GM19324 (cell line): ENCODE data around the gene PCNX3.
"Not testable (repeated sequence)": the region's sequence is repeated elsewhere in the genome, so short reads cannot be mapped to it uniquely, and the experiment has no call there.

Source experiments
- ATAC-seq: cut with Tn5 transposase; IDR thresholded peaks from one replicate; pipeline ENCODE4 v1.9.1; 2021; ENCODE audit warnings: mild to moderate bottlenecking, moderate library complexity; ENCODE audit not compliant: unreplicated experiment, low FRiP score

The PCNX3 gene

DNA sequence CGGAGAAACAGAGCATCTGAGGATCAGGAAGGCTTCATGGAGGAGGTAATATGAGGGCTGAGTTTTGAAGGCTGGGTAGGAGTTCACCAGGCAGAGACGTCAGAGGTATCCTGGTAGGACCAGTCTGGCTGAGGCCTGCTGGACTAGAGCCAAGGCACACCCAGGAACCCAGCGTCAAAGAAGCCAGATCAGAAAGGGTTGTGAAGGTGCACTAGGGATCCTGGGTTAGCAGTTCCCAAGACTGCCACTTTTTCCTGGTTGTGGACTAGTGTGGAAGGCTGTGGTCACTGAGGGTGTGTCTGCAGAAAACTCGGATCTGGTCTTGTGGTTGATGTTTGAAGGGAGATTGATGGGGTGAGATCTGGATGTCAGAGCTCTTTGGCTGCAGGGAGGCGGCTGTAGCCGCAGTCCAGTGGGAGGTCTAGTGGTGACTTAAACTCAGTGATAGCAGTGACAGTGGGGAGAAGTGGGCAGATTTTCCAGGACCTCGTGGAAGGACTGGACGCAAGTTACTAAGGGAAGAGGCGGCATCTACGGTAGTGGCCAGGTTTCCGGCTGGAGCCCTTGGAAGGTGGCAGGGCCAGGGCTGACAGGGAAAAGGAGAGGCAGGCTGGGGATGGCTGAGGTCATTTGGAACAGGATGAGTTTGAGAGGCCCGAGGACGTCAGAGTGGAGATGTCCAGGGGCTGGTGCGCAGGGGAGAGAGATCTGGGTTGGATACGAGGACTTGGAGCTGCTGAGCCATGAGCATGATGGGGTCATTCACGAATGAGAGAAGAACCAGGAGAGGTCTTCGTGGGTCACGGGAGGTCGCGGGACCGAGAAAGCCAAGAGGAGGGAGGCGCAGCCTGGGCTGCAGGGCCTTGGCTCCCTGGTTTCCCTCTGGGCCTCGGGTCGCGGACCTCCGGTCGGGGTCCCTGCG is 36.3 kb downstream of the PCNX3 start:
- no peak for ATAC-seq

DNA sequence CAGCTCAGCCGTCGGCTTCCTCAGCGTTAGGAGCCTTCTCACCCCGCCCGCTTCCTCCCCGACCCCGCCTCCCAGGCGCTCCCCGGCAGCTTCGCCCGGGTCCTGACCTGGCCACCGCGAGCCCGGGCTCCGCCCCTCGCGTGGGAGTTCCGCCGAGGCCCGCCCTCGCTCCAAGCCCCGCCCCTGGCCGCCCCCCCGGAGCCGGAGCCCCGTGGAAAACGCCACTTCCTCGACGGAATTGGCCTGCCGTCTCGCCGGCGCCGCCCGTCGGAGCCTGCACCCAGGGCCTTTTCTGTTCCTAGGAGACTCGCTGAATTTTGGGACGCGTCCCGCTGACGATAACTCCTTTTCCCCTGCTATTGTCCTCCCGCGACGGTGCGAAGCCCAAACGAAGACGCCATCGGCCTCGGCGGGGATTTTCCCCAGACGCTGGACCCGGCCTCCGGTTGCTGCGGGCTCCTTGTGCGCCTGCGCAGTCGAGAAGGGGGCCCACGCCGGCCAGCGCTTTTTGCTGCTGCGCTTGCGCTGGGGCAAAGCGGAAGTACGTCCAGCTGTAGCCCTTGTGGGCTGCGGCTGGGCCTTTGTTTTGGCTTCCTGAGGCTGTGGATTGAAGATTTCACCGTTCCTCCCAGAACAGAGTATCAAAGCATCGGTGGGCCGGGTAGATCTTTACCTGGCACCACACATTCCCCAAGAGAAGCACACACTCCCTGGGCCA is 37.1 kb downstream of the PCNX3 start:
- peak; percentile 88 for ATAC-seq

DNA sequence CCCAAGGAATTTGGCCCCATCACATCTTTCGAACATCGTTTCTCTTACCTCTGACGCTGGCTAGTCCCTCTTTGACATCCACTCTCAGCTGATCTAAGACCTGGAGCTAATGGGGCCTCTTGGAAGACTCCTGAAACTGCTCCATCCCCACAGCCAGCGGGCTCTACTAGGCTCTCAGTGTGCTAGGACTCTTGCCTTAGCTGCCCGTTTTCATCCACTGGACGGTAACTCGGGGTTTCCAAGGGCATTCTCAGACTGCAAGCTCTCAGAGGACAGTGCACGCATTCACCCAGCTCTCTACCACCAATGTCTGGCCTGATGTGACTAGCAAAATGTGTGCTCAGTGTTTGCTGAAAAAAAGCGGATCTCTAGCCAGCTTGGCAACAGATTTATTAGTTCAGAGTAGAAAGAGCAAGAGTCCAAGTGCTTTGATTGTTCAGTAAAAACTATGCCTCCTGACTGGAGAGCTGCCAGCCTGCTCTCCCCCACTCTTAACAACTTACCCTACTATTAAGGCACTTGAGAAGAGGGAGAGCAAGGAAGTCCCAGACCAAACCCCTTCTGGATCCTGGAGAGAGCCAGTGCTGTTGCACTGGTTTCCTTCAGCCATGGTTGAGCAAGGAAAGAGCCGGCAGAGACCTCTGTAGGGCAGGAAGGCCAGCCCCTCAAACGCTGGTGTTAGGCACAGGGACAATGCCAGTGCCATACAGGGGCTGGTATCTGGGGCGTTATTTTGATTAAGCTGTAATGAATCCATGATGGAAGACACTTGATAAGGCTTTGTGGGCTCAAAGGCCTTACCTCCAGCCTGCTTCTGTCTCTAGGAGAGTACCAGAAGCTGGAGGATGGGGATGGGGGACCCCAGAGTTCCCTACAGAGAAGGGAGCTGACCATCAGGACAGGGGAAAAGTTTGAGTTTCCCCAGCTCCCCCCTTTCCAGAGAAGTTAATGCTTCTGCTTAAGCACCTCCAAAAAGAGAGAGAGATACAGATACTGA is 38.0 kb downstream of the PCNX3 start:
- ATAC-seq: no peak

DNA sequence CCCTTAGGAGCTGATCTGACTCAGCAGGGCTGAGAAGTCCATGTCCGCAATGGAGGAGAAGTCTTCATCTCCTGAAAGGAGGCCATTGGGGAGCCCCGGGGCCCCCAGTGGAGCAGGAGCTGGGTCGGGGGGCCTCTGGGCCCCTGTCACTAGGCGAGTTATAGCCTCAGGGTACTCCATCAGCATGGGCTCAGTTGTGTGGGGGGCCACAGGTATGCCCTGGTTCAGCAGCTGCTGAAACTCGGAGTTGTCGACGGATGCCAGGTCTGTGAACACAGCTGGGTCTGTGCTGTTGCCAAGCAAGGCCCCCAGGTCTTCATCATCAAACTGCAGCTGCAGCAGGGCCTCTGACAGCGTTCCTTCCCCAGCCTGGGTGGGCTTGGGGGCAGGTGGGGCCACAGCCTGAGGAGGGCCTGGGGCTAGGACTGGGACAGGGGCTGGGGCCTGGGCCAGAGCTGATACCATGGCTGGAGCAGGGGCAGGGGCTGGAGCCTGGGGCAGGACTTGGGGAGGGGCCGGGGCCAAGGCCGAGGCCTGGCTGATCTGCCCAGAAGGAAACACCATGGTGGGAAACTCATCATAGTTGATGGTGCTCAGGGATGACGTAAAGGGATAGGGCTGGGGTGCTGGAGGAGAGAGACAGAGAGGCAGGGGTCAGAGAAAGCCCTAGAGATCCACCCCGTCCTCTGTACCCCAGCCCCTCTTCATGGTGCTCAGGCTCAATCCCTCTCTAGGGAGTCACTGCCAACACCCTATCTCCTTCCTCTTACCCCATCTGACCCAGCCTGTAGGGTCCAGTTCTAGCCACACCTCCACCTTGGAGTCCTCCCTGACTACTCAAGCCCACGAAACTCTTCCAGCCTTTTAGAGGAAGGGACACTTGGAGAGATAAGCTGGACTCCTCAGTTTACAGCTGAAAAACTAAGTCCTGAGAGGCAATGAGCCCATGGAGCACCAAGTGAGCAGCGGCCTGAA is 39.1 kb downstream of the PCNX3 start:
- ATAC-seq: no peak

DNA sequence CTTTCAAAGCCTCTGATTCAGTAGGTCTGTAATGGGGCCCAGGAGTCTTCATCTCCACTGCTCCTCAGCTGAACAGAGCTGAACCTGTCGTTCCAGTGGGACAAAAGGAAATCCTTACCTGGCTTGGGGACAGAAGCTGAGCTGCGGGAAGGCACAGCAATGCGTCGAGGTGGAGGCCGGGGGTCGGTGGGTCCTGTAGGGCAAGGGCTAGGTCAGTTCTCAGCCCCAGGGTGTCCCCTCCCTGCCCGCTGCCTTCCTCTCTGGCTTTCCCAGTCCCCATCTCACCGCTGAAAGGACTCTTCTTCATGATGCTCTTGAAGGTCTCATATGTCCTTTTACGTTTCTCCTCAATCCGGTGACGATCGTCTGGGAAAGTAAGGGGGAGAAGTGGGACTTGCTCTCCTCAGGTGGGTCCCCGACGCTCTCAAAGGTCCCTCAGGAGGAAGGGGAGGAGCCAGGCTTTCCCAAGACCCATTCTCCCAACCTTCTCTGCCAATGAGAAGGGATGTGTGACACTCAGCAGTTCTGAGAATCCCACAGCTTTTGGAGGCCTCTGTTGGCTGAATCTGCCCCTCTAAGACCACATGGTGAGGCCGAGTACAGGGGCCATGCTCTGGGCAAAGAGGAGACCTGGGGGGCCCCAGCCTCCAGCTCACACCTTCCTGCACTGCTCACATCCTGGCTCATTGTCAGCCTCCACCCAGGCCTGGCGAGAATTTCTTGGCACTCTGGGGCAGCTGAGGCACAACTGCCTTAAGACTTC is 40.2 kb downstream of the PCNX3 start:
- ATAC-seq: no peak

DNA sequence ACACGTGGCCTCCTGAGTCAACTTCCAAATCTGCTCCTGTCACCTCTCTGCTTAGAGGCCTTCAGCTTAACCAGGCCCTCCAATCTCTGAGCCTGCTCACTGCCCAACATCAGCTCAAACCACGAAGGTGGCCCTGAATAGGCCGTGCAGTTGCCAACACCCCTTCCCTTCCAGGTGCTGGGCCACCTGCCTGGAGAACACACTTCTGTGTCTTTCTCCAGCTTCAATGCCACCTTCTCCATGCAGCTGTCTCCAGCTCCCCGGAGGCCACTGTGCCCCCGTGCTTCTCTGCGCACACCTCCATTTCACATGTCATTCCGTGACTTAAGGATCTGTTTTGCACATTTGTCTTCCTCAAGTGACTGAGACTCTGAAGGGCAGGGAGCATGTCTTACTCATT is 41.9 kb downstream of the PCNX3 start:
- no peak for ATAC-seq

DNA sequence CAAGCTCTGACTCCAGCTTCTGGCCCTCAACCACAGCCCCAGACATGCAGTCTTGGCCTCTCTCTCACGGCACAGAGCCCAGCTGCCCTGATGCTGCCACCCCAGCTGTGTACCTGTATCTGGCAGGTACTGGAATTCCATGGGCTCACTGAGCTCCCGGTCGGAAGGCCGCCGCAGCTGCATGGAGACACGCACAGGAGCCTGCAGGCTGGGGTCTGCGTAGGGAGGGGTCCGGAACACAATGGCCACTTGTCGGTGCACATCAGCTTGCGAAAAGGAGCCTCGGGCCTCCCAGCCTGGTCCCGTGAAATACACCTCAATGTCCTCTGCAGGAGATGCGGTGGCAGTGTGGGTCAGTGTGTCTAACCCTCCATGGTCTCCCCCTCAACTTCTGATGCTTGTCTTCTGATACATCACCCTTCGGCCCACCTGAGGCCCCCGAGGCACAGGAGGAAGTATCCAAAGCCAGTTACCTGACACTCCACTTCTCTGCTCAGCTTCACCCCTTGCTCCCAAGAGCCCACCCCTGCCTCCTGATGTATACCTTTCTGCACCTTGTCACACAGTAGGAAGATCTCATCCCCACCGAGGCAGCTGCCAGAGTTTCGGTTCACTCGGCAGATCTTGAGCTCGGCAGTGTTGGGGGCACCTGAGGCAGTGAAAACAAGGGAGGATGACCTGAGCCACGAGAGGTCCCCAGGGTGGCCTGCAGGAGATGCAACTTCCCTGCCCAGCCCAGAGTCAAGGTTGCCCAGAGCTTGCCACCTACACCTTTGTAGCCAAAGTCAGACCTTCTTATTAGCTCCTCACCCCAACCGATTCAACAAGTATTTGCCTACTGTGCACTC is 42.8 kb downstream of the PCNX3 start:
- no peak for ATAC-seq

DNA sequence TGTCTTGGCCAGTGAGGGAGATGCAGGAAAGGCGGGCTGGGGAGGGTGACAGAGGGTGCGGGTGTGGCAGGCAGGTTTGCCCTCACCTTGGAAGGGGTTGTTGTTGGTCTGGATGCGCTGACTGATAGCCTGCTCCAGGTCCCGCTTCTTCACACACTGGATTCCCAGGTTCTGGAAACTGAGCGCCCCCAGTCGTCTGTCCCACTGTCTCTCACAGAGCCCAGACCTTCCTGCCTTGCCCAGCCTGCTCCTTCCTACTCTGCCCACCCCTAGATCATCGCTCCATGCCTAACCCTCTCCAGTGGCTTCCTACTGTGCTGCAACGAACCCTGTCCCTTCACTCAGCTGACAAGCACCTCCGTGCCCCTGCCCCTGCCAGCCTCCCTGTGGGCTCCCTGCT is 44.5 kb downstream of the PCNX3 start:
- ATAC-seq: no peak

DNA sequence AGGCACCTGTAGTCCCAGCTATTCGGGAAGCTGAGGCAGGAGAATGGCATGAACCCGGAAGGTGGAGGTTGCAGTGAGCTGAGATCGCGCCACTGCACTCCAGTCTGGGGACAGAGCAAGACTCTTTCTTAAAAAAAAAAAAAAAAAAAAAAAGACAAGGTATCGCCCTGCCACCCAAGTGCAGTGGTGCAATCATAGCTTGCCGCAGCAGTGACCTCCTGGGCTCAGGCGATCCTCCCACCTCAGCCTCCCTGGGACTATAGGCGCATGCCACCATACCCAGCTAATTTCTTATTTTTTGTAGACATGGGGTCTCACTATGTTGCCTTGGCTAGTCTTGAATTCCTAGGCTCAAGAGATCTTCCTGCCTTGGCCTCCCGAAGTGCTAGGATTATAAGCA is 45.3 kb downstream of the PCNX3 start:
- ATAC-seq: not testable (repeated sequence)

DNA sequence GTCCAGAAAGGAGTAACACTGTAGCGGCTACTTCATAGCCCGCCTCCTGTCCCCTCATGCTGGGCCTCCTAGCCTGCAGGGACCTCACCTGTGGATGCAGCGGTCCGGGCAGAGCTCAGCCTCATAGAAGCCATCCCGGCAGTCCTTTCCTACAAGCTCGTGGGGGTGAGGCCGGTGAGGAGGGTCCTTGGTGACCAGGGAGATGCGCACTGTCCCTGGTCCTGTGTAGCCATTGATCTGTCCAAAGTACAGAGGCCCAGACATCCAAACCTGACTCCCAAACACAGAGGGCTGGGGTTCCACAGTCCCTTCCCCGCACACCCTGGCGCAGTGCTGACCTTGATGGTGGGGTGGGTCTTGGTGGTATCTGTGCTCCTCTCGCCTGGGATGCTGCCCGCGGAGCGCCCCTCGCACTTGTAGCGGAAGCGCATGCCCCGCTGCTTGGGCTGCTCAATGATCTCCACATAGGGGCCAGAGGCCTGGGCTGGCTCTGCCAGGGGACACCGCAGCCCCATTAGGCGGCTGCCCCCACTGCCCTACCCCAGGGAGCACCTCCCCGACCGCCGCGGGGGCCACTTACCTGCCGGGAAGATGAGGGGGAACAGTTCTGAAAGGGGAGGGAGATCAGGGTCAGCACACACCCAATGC is 46.1 kb downstream of the PCNX3 start:
- no peak for ATAC-seq

DNA sequence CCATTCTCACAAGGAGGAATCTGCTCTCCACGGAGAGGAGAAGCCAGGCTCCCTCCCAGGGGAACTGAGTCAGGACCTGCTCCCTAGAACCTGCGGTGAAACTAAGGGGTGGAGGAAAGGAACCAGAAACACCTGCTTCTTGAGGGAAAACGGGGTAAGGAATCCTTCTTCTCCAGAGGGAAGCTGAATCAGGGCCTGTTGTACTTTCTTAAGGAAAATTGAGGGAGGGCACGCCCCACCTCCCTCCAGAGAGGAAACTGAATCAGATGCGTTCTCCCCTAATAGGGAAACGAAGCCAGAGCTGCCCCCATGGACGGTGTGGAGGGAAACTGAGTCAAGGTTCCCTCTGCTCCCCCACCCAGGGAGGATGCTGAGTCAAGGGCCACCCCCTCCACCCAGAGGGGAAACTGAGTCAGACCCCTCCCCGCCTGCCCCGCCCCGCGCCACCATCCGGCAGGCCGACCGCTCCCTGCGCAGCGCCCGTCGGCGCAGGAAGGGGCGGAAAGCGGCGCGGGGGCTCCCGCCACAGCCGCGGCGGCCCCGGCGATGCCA is 46.7 kb downstream of the PCNX3 start:
- ATAC-seq: no peak

DNA sequence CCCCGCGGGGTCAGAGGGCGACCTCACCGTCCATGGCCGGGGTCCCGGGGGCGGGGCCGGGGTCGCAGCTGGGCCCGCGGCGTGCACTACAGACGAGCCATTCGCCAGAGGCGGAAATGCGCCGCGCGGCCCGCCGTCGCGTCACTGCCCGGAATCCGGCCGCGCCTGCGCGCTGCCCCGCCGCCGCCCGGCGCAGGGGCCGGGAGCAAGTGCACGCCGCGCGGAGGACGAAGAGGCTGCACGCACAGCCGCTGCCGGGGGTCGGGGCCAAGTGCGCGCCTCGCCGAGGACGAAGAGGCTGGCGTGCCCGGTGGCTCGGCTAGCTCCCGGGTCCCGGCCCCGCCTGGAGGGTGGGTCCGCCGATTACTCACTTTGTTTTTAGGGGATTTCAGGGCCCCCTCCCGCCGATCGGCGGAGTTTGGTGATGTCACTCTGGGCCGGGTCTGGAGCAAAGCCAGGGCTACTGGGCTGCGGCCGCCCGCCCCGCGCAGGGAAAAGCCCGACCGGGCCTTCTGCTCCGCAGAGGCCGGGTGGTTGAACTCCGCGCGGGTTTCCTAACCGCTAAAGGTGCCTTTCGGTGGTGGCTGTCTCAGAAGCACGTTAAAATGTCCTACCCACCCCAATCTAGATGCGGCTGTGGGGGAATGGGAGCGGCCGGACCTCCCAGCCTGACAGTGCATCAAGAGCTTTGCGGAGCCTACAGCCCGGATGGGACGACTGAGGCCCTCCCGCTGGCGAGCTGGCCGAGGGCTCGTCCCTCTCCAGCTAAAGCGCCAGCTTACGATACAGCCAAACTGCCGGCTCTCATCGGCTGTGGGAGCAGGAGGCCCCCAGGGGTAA is 47.4 kb downstream of the PCNX3 start, which contains the start of gene RELA:
TSS of gene RELA (minus strand) at position 118 of the 840 bp plus-strand sequence. CDS start at position 34, 84 bp downstream.
- peak; percentile 82 for ATAC-seq

DNA sequence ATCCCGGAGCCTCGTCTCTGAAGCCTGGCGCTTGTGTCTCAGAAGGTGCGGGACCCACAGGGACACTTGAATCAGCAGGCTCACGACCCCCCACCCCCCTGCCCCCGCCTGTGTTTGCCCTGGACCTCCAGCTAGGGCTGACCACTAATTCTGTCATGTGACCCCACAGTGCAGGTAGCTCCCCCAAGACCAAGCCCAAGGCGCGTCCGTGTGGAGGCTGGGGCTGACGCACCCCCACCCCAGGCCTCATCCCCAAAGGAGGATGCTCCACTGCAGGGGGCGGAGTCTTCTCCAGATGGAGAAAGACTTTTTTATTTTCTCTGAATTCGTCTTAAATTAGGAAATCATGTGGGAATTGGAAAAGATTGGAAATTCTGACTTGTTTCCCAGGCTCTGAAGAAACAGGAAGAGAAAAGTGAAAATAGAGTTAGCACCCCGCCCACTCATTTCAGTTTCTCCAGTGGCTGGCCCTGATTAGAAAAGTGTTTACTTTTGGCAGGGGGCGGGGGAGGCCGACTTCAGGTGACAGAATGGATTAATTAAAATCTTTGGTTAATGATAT is 48.1 kb downstream of the PCNX3 start:
- ATAC-seq: no peak

DNA sequence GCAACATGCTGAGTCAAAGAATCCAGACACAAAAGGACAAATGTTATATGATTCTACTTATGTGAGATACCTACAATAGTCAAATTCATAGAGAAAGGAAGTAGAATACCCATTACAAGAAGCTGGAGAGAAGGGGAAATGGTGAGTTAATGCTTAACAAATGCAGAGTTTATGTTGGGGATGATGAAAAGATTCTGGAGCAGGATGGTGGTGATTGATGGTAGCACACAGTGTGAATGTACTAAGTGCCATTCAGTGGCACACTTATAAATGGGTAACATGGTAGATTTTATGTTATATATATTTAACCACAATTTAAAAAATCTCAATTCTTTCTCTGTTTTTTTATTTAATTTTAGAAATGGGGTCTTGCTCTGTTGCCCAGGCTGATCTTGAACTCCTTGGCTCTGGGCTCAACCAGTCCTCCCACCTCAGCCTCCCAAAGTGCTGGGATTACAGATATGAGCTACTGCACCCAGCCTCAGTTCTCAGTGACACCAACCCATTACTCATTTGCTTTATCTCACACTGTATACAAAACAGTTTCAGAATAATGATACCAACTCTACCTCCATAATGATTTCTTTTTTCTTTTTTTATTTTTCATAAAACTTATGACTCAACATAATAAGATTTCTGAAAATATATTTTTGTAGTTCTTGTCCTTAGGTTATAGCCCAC is 56.7 kb downstream of the PCNX3 start:
- ATAC-seq: no peak

DNA sequence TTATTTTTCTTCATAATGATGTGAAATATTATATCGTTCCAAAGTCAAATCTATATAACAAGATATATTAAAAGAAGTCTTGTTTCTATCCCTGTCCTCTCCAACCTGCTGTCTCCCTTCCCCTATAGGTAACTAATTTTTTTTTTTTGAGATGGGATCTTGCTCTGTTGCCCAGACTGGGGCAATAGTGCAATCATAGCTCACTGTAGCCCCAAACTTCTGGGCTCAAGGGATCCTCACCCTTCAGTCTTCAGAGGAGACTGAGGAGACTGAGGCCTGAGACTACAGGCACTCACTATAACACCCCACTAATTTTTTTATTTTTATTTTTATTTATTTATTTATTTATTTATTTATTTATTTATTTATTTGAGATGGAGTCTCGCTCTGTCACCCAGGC is 57.4 kb downstream of the PCNX3 start:
- ATAC-seq: no peak
